ENCODE measurements around the gene ZFYVE9. TPM values are rescaled to one million over a fixed set of nuclear protein-coding genes. Genes with fewer than 3 reads are reported as not detected.
"Not testable (repeated sequence)": the region's sequence is repeated elsewhere in the genome, so short reads cannot be mapped to it uniquely, and the experiment has no call there.

The ZFYVE9 gene
- total and polyA plus RNA-seq, 2 of the 13 experiments (the other 11 are each of a cell fraction or from before 2014, with no cell fraction given) = 9.2 to 19.8 TPM

GRCh38 chr1:52142220-52143183 is 613 bp downstream of the ZFYVE9 start (continued):
- no peak for TF ChIP-seq ATF4 (CRISPR knock-in tag; IDR thresholded peaks at IDR 0.05)

- DNase-seq (ENCODE audit: low spot score) (no peak), FAIRE-seq (no peak), ATAC-seq (no peak)
- Histone ChIP-seq H3K36me3 (replicated peaks in 1 of 2; ENCODE audit: control insufficient read depth in 1 of 2, insufficient read depth in 2 of 2, low read length in 2 of 2) (no peaks in the 10 kb centered on the region), H3K4me1 (ENCODE audit: insufficient read depth, low read length) (peaks cover 58% of the 10 kb centered on the region), H3K4me3 (replicated peaks in 1 of 3; ENCODE audit: insufficient read depth in 1 of 3, low read depth in 2 of 3, low read length in 3 of 3) (no peak overlapping the region), H3K9me3 (ENCODE audit: low read length) (no peaks in the 10 kb centered on the region), H3K9ac (ENCODE audit: insufficient read depth, low read depth, low read length) (no peak overlapping the region), H3K27me3 (ENCODE audit: control insufficient read depth in 1 of 2, insufficient read depth in 2 of 2, low read length in 2 of 2) (no peaks in the 10 kb centered on the region; a peak in 1 of 5 replicates), H4K20me1 (ENCODE audit: insufficient read depth, low read length) (peaks cover 3% of the 10 kb centered on the region; the same call in 1 of the 2 replicates), H2AFZ (ENCODE audit: low read length) (no peak overlapping the region), H3K27ac (ENCODE audit: extremely low read length, insufficient read depth, low read length) (no peak overlapping the region), H3K4me2 (ENCODE audit: low read depth, low read length) (peak overlapping the region; percentile 76), H3K79me2 (ENCODE audit: insufficient read depth, low read length) (peaks cover 73% of the 10 kb centered on the region)
- CTCF ChIA-PET (ENCODE audit: low intra/inter-chr PET ratio, low total read pairs) = no interaction called here
- 78% methylated on average over 2 of the region's 2 CpGs for WGBS (ENCODE audit: low lambda C conversion rate)
- BruUV-seq (replicated peaks) = no TSS peak
- in situ Hi-C loops (cut with HindIII; ENCODE audit: extremely low pct_ligation_motif_present, low pct_unique_long_range_greater_than_20kb) = no loop called here
- intact Hi-C loops (cut with micrococcal nuclease; ENCODE audit: unreplicated experiment) = no loop called here
- TF ChIP-seq ZNF576 (CRISPR knock-in tag; IDR thresholded peaks at IDR 0.05) (no peak), MYC (CRISPR knock-in tag; IDR thresholded peaks at IDR 0.05; ENCODE audit: borderline replicate concordance) (no peak), TAF15 (IDR thresholded peaks at IDR 0.05; ENCODE audit: low read depth, low read length, poor library complexity, severe bottlenecking) (no peak), ZNF572 (CRISPR knock-in tag; IDR thresholded peaks at IDR 0.05) (no peak), SNAPC5 (CRISPR knock-in tag; IDR thresholded peaks at IDR 0.05; ENCODE audit: borderline replicate concordance) (no peak), DBP (CRISPR knock-in tag; IDR thresholded peaks at IDR 0.05; ENCODE audit: not compliant biosample characterization) (no peak), HHEX (CRISPR knock-in tag; IDR thresholded peaks at IDR 0.05) (no peak), YEATS2 (CRISPR knock-in tag; IDR thresholded peaks at IDR 0.05; ENCODE audit: borderline replicate concordance) (no peak)
- POLR2A ChIA-PET = interaction anchor here (0.5 kb wide), 1 partner anchor 10 kb away, joined by 5 read pairs; no protein-coding TSS in a partner anchor
These were observed 3.2 kb downstream of the ZFYVE9 start for GRCh38 chr1:52145137-52145536.

- H3K27ac ChIP-seq (ENCODE audit: extremely low read length, insufficient read depth, low read length); DNase-seq (ENCODE audit: low spot score); H3K27me3 ChIP-seq (ENCODE audit: control insufficient read depth in 1 of 2, insufficient read depth in 2 of 2, low read length in 2 of 2); intact Hi-C loops (cut with micrococcal nuclease; ENCODE audit: unreplicated experiment); H2AFZ ChIP-seq (ENCODE audit: low read length); H4K20me1 ChIP-seq (ENCODE audit: insufficient read depth, low read length); ATAC-seq; H3K4me2 ChIP-seq (ENCODE audit: low read depth, low read length); BruUV-seq (replicated peaks); FAIRE-seq; POLR2A ChIA-PET; H3K4me3 ChIP-seq (replicated peaks in 1 of 3; ENCODE audit: insufficient read depth in 1 of 3, low read depth in 2 of 3, low read length in 3 of 3); in situ Hi-C loops (cut with HindIII; ENCODE audit: extremely low pct_ligation_motif_present, low pct_unique_long_range_greater_than_20kb); H3K36me3 ChIP-seq (replicated peaks in 1 of 2; ENCODE audit: control insufficient read depth in 1 of 2, insufficient read depth in 2 of 2, low read length in 2 of 2); H3K9me3 ChIP-seq (ENCODE audit: low read length); H3K9ac ChIP-seq (ENCODE audit: insufficient read depth, low read depth, low read length); CTCF ChIA-PET (ENCODE audit: low intra/inter-chr PET ratio, low total read pairs): not testable (repeated sequence)
- peaks cover 24% of the 10 kb centered on the region for H3K4me1 ChIP-seq (ENCODE audit: insufficient read depth, low read length)
- 95% methylated on average over 11 of the region's 11 CpGs for WGBS (ENCODE audit: low lambda C conversion rate)
- H3K79me2 ChIP-seq (ENCODE audit: insufficient read depth, low read length) = peaks cover 78% of the 10 kb centered on the region
These were observed 8.6 kb downstream of the ZFYVE9 start for GRCh38 chr1:52150445-52150844.

Data from HepG2 (cell line).